T-helper 9 cell (primary cell): ENCODE measurements around the gene LPIN1.

ENCODE experiments used
- DNase-seq: peaks from one replicate; pipeline ENCODE4 v3.0.0-alpha.2; 2020
- total RNA-seq, 2 donors: gene quantifications; one replicate each; lab custom pipeline; 2026; lab: John Stamatoyannopoulos, UW

LPIN1 gene, protein sequence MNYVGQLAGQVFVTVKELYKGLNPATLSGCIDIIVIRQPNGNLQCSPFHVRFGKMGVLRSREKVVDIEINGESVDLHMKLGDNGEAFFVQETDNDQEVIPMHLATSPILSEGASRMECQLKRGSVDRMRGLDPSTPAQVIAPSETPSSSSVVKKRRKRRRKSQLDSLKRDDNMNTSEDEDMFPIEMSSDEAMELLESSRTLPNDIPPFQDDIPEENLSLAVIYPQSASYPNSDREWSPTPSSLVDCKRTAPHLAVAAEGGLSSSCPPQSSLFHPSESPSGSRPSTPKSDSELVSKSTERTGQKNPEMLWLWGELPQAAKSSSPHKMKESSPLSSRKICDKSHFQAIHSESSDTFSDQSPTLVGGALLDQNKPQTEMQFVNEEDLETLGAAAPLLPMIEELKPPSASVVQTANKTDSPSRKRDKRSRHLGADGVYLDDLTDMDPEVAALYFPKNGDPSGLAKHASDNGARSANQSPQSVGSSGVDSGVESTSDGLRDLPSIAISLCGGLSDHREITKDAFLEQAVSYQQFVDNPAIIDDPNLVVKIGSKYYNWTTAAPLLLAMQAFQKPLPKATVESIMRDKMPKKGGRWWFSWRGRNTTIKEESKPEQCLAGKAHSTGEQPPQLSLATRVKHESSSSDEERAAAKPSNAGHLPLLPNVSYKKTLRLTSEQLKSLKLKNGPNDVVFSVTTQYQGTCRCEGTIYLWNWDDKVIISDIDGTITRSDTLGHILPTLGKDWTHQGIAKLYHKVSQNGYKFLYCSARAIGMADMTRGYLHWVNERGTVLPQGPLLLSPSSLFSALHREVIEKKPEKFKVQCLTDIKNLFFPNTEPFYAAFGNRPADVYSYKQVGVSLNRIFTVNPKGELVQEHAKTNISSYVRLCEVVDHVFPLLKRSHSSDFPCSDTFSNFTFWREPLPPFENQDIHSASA
- 176 to 210 reads per million in 2 donors for total RNA-seq

- DNase-seq: peak; percentile 87
These were observed at the start of gene LPIN1 for GRCh38 chr2:11746376-11746806. LPIN1 (plus strand) TSS chr2:11746632; CDS start chr2:11765542, 18,910 bp downstream.

GRCh38 chr2:11696736-11697102 lies 49.7 kb upstream of the LPIN1 start:
- DNase-seq: no peak

GRCh38 chr2:11697103-11697871 lies 49.1 kb upstream of the LPIN1 start:
- no peak for DNase-seq

- DNase-seq: no peak
These were observed 48.2 kb upstream of the LPIN1 start for GRCh38 chr2:11698009-11698922.

DNA sequence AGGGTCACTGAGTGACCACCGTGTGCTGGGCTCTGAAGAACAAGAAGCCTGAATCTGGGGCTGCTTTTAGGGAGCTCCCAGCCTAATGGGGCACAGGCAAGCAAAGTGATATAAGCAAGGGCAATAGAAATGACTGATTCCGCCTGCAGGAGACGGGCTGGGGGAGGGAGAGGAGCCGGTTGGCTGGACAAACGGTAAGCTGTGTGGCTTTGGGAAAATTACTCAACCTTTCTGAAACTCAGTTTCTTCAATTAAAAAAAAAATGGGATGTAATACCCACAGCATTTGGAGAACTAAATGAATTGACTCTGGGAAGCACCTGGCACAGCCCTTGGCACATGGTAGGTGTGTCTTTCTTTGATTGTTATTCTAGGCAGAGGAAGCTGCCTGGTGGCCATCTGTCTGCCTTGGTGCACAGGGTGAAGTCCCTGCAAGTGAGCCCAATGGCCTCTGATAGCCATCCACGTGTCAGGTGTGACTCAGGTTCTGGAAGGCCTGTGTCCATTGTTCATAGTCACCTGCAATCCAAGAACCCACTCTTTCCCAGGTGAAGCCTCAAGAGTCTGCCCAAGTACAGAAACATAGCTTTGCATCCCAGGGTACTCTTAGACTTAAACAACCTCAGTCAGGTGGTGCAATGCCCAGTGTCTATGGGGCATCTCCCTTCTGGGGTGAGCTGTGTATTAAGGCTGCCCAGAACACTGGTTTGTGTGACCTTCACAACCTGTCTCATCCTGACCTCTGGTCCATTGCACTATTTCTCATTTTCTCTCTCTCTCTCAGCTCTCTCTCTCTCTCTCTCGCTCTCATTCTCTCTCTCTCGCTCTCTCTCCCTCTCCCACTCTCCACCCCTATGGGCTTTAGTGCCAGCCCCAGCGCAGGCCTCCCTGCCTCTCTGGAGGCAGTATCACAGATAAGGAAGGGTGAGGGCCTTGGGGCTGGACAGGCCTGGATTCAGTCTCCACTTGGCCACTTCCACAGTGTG lies 46.5 kb upstream of the LPIN1 start:
- no peak for DNase-seq

DNA sequence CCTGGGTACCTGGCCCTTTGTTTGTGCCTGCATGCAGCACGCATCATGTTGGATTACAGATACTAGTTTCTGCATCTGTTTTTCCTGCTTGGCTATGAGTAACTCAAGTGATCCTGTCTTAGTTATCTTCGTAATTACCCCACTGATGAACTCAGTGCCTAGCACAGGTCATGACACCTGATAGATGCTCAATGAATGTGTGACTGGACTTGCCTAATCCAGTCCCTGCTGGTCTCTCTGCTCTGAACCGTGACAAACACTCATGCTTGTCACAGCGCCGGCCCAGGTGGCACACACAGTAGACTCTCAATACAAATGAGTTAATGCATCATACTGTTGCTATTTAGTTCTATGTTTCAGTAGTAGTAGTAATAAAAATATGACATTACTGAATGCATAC lies 45.2 kb upstream of the LPIN1 start:
- no peak for DNase-seq

- DNase-seq: no peak
These were observed 44.6 kb upstream of the LPIN1 start for GRCh38 chr2:11701751-11702301.

- no peak for DNase-seq
These were observed 43.5 kb upstream of the LPIN1 start for GRCh38 chr2:11702946-11703345.

DNA sequence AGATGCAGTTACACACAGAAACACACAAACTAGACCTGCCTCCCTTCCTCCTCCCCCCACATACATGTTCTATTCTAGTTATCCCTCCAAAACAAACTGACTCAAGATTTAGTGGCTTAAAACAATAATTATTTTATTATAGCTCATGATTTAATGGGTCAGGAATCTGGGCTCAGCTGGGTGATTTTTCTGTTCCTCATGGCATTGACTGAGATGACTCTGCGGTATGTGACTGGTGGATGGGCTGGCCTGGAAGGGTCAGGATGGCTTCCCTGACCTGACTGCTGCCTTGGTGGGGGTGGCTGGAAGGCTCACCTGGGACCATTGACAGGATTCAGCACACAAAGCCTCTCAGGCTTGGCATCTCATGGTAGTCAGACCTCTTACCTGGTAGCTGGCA lies 42.7 kb upstream of the LPIN1 start:
- DNase-seq: no peak

GRCh38 chr2:11705063-11705462 lies 41.4 kb upstream of the LPIN1 start:
- DNase-seq: no peak

DNA sequence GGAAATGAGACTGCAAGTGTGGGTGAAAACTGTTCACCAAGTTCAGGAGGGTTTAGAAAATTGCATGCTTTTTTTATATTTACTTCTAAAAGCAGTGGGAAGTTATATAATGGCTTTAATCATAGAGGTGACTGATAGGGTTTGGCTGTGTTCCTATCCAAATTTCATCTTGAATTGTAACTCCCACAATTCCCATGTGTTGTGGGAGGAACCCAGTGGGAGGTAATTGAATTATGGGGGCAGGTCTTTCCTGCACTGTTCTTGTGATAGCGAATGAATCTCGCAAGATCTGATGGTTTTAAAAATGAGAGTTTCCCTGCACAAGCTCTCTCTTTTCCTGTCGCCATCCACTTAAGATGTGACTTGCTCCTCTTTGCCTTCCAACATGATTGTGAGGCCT lies 40.7 kb upstream of the LPIN1 start:
- no peak for DNase-seq

DNA sequence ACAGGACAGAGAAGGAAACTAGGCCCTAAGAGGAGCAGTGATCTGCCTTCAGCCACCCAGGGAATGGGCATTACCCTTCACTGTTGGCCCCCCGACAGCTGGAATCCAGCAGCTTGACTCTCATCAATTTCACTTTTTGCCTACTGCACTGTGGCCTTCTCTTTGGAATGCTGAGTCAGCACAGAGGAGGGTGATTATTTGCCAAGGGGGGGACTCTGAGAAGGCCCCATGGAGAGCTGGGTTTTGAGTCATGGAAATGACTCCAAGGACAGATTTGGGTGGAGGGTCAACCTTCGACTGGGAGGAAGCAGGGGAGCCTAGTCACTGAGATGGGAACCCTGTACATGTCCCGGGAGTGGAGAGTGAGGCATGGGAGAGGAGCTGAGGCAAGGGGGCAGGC lies 38.3 kb upstream of the LPIN1 start:
- DNase-seq: no peak

DNA sequence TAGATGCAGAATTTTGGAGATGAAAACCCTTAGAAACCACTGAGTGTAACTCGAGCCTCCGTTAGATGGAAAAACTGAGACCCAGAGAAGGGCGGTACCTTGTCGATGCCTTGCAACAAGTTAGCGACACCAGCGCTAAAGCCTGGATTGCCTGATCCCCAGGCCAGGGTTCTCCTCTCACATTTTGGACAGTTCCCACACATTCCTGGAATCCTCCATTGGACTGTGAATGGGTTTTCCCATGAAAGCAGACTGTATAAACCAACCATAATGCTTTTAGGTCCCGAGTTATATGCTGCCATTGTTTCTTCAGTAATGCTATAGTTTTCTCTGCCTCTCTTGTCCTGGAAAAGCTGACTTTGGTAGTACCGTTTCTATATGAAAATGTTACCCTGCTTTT lies 37.1 kb upstream of the LPIN1 start:
- no peak for DNase-seq

GRCh38 chr2:11710210-11710609 lies 36.2 kb upstream of the LPIN1 start:
- no peak for DNase-seq

GRCh38 chr2:11710632-11711353 lies 35.6 kb upstream of the LPIN1 start:
- no peak for DNase-seq

DNA sequence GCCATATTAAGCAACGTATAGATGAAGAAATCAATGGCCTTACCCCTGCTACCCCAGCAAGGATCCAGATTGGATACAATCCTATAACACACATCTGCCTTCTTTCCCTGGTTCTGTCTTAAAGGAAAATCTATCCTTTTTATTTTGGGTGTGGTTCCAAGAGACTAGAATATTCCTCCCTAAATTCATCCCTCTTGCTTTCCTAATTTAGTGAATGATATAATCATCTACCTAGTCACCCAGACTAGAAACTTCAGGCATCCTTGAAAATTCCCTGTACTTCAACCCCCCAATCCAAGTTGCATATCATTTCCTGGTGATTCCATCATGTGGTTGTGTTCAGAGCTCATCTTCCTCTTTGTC lies 35.1 kb upstream of the LPIN1 start:
- no peak for DNase-seq

GRCh38 chr2:11711751-11712150 lies 34.7 kb upstream of the LPIN1 start:
- no peak for DNase-seq

DNA sequence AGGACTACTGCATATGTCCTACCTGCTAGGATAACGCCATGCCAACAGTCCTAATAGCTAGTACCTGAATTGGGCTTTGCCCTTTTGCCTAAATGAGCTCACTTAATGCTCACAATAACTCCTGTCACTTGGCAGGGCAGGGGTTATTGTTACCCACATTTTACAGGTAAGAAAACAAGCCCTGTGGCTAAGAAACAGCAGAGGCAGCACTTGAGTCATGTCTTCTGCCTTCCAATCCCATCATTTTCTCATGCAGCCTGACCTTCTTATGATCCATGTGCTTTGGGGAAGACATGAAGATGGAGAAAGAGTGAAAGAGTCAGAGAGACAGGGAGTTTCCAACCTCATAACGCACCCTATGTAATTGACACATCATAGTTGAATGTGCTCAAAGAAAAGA lies 33.6 kb upstream of the LPIN1 start:
- no peak for DNase-seq

GRCh38 chr2:11713815-11714214 lies 32.6 kb upstream of the LPIN1 start:
- no peak for DNase-seq
